ENCODE results near the gene ACLY.

The ACLY gene

GRCh38 chr17:41913798-41914197 is 5.0 kb downstream of the ACLY start:
- in situ Hi-C loops (cut with MboI; ENCODE audit: low sequenced_read_pairs), result no loop called here

- in situ Hi-C loops (cut with MboI; ENCODE audit: low sequenced_read_pairs), result no loop called here
Measured at GRCh38 chr17:41912925-41913324, 5.8 kb downstream of the ACLY start.

DNA sequence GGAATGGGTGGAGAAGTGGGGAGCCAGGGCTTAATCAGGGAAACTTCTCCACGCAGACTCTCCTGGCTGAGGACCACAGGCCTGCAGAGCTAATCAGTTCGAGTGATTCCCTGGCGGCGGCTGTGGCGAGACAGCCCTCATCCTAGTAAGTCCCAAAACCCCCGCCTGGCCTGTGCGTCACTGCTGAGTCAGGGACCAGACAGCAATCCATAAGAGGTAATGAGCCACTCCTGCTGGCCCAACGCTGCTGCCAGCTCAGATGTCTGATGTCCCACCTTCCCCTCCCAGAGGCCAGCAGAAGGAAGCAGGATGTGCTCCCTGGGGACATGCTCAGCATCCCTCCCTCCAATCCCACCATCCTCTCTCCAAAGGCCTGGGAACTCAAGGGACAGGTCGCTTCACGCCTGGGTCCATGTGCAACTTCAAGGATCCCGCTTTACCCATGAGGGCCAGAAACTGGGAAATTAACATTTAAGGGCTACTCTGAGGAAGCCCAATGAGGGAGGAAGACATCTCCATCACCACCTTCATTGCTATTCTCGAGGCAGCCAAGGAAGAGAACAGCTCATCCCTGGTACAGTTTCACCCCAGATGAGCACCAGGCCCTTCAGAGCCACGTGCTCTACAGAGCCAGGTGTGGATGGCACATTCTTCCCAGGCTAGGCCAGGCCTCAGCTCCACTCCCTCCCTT is 7.9 kb downstream of the ACLY start:
- in situ Hi-C loops (cut with MboI; ENCODE audit: low sequenced_read_pairs), result no loop called here

DNA sequence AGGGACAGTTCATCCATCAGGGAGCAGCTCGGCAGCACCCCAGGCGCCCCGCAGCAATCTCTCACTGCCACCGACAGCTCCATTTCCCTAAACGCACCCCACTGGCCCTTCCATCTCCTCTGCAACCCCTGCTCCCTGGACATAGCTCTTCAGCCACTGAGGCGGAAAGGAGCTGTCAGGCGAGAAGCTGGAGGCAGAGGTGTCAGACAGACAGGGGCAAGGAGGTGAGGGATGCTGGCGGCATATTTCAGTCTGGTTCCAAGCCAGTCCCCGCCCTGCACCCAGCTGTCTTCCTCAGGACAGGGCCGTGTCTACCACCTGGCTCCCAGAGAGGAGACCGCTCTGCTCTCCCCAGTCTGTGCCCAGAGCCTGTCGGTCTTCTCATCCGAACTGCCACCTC is 9.7 kb downstream of the ACLY start:
- in situ Hi-C loops (cut with MboI; ENCODE audit: low sequenced_read_pairs), result no loop called here

DNA sequence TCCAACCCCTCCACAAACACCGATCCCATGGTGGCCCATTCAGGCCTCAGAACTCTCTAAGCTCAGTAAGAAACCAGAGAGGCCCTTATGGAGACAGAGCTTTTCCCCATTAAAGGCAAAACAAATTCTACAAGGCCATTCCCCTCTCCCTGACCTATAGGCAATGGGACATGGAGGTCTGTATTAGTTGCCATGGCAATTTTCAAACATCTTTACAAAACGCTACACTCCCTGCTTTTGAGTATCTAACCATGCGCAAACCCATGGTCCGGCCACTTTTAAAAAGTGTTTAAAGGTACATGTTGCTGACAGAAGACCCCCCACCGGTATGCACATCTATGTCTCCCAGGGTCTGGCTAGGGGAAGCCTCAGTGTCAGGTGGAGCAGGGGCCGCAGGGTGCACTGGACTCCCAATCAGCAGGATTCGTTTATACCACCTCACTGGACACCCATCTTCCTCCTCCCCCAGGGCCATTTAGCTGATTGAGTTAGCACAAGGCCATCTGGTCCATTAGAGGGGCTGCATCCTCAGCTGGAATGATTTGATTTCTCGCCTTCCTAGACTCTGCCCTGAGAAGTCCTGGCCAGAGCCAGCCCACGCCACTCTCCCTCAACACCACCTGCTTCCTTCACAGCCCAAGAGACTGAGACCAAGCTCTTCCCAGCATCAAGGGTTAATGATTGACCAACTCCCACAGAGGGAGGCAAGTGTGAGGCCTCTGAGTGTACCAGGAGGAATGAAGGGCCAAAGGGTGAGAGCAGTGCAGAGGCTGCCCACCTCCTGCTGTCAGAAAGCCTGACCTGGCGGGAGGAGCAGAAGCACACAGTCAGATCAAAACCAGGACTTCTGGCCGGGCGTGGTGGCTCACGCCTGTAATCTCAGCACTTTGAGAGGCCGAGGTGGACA is 10.9 kb downstream of the ACLY start:
- in situ Hi-C loops (cut with MboI; ENCODE audit: low sequenced_read_pairs), result no loop called here

- in situ Hi-C loops (cut with MboI; ENCODE audit: low sequenced_read_pairs), result no loop called here
Measured at GRCh38 chr17:41907185-41907556, 11.6 kb downstream of the ACLY start.

- in situ Hi-C loops (cut with MboI; ENCODE audit: low sequenced_read_pairs), result no loop called here
Measured at GRCh38 chr17:41906465-41907184, 12.1 kb downstream of the ACLY start.

GRCh38 chr17:41905172-41905571 is 13.6 kb downstream of the ACLY start:
- in situ Hi-C loops (cut with MboI; ENCODE audit: low sequenced_read_pairs), result no loop called here

- in situ Hi-C loops (cut with MboI; ENCODE audit: low sequenced_read_pairs), result no loop called here
Measured at GRCh38 chr17:41904242-41904841, 14.4 kb downstream of the ACLY start.

DNA sequence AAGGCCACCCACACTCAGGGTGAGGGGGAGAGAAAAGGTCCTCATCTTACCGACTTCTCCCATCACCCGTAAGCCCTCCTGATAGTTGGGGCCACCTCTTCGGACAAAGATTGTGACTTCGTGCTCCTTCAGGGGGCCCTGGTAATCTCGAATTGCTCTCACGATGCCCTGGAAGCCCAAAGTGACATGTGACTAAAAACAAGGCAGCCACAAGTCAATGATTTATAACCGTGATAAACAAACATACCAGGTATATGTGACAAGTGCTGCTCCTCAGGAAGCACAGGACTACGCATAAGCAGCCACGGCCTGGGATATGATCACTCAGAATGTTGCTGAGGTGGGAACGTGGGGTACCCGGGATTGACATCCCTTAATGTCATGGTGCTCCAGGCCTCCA is 17.1 kb downstream of the ACLY start:
- in situ Hi-C loops (cut with MboI; ENCODE audit: low sequenced_read_pairs), result no loop called here

GRCh38 chr17:41896726-41897125 is 22.0 kb downstream of the ACLY start:
- in situ Hi-C loops (cut with MboI; ENCODE audit: low sequenced_read_pairs), result no loop called here

DNA sequence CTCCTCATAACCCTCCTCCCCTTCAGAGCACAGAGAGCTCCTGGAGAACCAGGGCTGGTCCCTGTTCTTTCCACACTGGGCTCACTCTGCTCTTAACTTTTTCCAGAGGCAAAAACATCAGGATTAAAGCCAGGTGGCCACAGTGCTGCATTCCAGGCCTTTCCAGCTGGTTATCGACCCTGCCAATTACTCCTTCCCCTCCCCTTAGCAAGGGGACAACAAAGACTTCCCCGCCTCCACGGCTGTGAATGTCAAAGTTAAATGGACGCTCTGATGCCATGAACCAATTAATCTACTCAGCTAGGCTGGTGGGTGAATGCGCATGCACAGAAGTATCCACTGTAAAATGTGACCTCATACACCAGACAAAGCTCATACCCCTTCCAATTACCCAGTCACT is 23.1 kb downstream of the ACLY start:
- in situ Hi-C loops (cut with MboI; ENCODE audit: low sequenced_read_pairs), result no loop called here

GRCh38 chr17:41894791-41895331 is 23.9 kb downstream of the ACLY start:
- in situ Hi-C loops (cut with MboI; ENCODE audit: low sequenced_read_pairs), result no loop called here

DNA sequence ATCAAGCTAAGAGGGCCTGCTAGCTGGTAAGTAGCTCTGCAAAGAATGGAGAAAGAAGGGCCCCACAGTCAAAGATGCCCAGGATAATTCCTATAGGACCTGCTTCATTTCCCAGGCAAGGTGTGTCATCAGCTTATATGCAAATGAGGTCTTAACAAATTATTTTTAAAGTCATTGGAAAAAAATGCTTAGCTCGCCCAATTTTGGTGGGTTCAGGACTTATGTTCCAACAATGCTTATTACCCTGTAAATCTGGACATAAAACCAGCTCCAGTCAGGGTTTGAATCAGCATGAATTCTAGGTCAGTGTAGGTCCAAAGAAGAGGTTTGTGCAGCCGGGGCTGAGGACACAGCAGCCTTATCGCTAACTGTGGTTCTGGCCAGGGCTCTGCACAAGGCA is 25.4 kb downstream of the ACLY start:
- in situ Hi-C loops (cut with MboI; ENCODE audit: low sequenced_read_pairs), result no loop called here

DNA sequence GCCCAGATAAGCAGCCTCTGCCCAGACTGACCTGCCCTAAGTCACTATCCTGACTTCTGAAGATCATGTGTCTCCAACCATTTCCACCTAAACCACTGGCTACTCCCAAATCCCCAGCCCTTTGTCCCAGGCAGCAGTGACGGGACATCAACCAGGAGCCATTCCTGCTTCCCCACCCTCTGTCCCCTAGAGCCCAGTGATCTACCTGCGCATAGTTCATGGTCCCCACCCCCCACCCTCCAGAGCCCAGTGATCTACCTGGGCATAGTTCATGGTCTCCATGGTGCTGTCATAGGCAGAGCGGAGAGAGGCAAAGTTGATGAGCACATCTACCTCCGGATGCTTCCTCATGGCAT is 26.8 kb downstream of the ACLY start:
- in situ Hi-C loops (cut with MboI; ENCODE audit: low sequenced_read_pairs), result no loop called here

DNA sequence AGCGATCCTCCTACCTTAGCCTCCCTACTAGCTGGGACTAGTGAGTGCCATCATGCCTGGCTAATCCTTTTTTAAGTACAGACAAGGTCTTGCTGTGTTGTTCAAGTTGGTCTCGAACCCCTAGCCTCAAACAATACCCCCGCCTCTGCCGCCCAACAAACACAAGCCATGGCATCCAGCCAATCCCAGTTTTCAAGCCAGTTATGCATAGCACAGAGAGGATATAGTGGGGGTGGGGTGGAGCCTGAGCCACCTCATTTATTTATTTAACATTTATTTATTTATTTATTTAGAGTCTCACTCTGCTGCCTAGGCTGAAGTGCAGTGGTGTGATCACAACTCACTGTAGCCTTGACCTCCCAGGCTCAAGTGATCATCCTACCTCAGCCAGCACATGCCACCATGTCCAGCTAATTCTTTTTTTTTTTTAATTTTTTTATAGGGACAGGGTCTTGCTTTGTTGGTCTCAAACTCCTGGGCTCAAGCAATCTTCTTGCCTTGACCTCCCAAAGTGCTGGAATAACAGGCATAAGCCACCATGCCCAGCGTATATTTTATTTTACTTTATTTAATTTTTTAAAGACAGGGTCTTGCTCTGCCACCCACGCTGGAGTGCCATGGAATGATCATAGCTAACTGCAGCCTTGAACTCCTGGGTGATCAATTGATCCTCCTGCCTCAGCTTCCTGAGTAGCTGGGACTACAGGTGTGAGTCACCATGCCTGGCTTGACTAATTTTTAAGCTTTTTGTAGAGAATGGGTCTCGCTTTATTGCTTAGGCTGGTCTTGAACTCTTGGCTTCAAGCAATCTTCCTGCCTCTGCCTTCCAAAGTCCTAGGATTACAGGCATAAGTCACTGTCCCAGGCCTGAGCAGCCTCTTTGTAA is 27.4 kb downstream of the ACLY start:
- in situ Hi-C loops (cut with MboI; ENCODE audit: low sequenced_read_pairs), result no loop called here

DNA sequence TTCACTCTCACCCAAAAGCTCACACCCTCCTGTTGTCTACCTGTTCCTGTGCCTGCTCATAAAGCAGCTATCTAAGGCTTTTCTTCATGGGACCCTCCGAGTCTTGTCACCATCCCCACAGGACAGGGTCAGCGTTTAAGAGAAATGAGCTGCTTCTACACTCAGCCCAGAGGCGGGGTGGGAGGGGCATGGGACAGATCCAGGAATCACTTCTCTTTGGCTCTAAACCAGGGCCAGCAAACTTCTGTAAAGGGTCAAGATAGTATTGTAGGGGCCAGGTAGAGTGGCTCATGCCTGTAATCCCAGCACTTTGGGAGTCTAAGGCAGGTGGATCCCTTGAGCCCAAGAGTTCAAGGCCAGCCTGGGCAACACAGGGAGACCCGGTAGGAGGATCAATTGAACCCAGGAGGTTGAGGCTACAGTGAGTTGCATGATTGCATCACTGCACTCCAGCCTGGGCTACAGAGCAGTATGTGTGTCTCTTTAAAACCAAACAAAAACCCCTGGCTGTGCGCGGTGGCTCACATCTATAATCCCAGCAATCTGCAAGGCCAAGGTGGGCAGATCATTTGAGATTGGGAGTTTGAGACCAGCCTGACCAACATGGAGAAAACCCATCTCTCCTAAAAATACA is 30.3 kb downstream of the ACLY start:
- in situ Hi-C loops (cut with MboI; ENCODE audit: low sequenced_read_pairs), result no loop called here

GRCh38 chr17:41885733-41886132 is 33.0 kb downstream of the ACLY start:
- in situ Hi-C loops (cut with MboI; ENCODE audit: low sequenced_read_pairs), result no loop called here

GRCh38 chr17:41882756-41883155 is 36.0 kb downstream of the ACLY start:
- in situ Hi-C loops (cut with MboI; ENCODE audit: low sequenced_read_pairs), result no loop called here

DNA sequence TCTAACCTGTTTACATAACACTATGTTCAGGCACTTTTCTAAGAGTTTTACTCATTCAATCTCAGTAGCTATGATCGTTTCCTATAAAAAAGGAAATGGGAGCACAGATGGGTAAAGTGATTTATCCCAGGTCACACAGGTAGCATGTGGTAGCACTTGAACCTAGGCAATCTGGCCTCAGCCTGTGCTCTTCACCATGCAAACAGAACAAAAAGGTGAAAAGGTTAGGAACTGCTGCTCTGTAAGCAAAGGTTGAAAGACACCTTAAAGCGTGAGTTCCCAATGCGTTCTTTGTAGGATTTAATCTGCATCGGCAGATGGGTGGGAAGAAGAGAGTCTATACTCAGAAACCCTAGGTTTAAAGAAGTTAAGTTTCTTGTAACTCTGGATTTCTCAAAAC is 38.6 kb downstream of the ACLY start:
- in situ Hi-C loops (cut with MboI; ENCODE audit: low sequenced_read_pairs), result no loop called here

All from HL-60/S4 (cell line).